ENCODE measurements around the gene PIH1D1. TPM values are rescaled to one million over a fixed set of nuclear protein-coding genes. Genes with fewer than 3 reads are reported as not detected.

The PIH1D1 gene
- total and polyA plus RNA-seq, 2 donors (not counting 3 experiments of a cell fraction or from before 2014, with no cell fraction given) = 83.2 to 86.9 TPM

GRCh38 chr19:49488046-49488862 lies 36.6 kb upstream of the PIH1D1 start:
- H4K20me1 ChIP-seq (replicated peaks; ENCODE audit: control insufficient read depth, extremely low read depth, insufficient read depth, low read length) = peaks cover 5% of the 10 kb centered on the region
- peak overlapping the region; percentile 60 to 94 (median 90) for H3K4me3 ChIP-seq (replicated peaks in 1 of 3; ENCODE audit: insufficient read depth in 1 of 3, low read depth in 1 of 3, low read length in 3 of 3)
- peaks cover 40% of the 10 kb centered on the region for H3K79me2 ChIP-seq (ENCODE audit: control insufficient read depth, insufficient read depth, low read length)
- peak overlapping the region; percentile 96 for H3K4me2 ChIP-seq (ENCODE audit: insufficient read depth, low read length)
- no peaks in the 10 kb centered on the region for H3K9me3 ChIP-seq (replicated peaks; ENCODE audit: control insufficient read depth, insufficient read depth, low read length)
- CTCF ChIA-PET = interaction anchor here (1.0 kb wide), 1 partner anchor 9 kb away, joined by 3 read pairs; no protein-coding TSS in a partner anchor
- peak overlapping the region; percentile 100 for H3K9ac ChIP-seq (replicated peaks; ENCODE audit: extremely low read depth, insufficient read depth, low read length)
- POLR2A ChIA-PET = interaction anchor here (0.6 to 1.4 kb wide), 7 partner anchors 8 to 189 kb away, joined by 3 to 5 read pairs (median 3); partner anchors contain the start of genes PRMT1, RPS11 and RRAS
- BruUV-seq (replicated peaks) = TSS peak; percentile 17
- intact Hi-C loops (cut with micrococcal nuclease) = no loop called here
- peaks cover 28 to 34% of the 10 kb centered on the region in 2 experiments for H3K36me3 ChIP-seq (ENCODE audit: control insufficient read depth in 2 of 2, extremely low read depth in 1 of 2, insufficient read depth in 2 of 2, low read length in 2 of 2)
- FAIRE-seq (no peak), DNase-seq (ENCODE audit: low read depth, low spot score) (peak; percentile 35)
- dilution Hi-C loops (cut with MboI; ENCODE audit: extremely low pct_ligation_motif_present, low sequenced_read_pairs) = no loop called here
- no peaks in the 10 kb centered on the region for H3K27me3 ChIP-seq (ENCODE audit: control insufficient read depth in 2 of 2, insufficient read depth in 2 of 2, low read length in 2 of 2)
- TF ChIP-seq POLR2A (IDR thresholded peaks at IDR 0.05; ENCODE audit: low read depth, low read length) (peak; percentile 74), FOS (IDR thresholded peaks at IDR 0.05; ENCODE audit: borderline replicate concordance, insufficient read depth, low read length) (no peak), JUN (IDR thresholded peaks at IDR 0.05; ENCODE audit: borderline replicate concordance, insufficient read depth, insufficient read length, low read depth) (no peak), GATA2 (IDR thresholded peaks at IDR 0.05; ENCODE audit: insufficient read depth, insufficient read length, low read depth, low read length) (no peak), CTCF (IDR thresholded peaks at IDR 0.05; ENCODE audit: extremely low read depth in 1 of 2, insufficient read depth in 1 of 2, low read depth in 1 of 2, low read length in 2 of 2) (no peak), MYC (IDR thresholded peaks at IDR 0.05; ENCODE audit: low read depth, low read length) (peak; percentile 1), POLR2AphosphoS5 (IDR thresholded peaks at IDR 0.05; ENCODE audit: insufficient read depth, low read depth, low read length) (peak; percentile 12)
- TF ChIP-seq, protein P1, sequence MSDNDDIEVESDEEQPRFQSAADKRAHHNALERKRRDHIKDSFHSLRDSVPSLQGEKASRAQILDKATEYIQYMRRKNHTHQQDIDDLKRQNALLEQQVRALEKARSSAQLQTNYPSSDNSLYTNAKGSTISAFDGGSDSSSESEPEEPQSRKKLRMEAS (IDR thresholded peaks at IDR 0.05; ENCODE audit: insufficient read depth, insufficient read length) = no peak
- peaks cover 12% of the 10 kb centered on the region for H3K4me1 ChIP-seq (ENCODE audit: control insufficient read depth, extremely low read depth, insufficient read depth, low read length)
- peak overlapping the region; percentile 89 for H3K27ac ChIP-seq (ENCODE audit: insufficient read depth, low read depth, low read length)
- H3K9me1 ChIP-seq (replicated peaks; ENCODE audit: control insufficient read depth, extremely low read depth, insufficient read depth, low read length) = no peaks in the 10 kb centered on the region
- H2AFZ ChIP-seq (ENCODE audit: low read depth, low read length) = no peak overlapping the region

Data from endothelial cell of umbilical vein (primary cell).